Measurements from ENCODE around the gene PRSS2.

PRSS2 gene

DNA sequence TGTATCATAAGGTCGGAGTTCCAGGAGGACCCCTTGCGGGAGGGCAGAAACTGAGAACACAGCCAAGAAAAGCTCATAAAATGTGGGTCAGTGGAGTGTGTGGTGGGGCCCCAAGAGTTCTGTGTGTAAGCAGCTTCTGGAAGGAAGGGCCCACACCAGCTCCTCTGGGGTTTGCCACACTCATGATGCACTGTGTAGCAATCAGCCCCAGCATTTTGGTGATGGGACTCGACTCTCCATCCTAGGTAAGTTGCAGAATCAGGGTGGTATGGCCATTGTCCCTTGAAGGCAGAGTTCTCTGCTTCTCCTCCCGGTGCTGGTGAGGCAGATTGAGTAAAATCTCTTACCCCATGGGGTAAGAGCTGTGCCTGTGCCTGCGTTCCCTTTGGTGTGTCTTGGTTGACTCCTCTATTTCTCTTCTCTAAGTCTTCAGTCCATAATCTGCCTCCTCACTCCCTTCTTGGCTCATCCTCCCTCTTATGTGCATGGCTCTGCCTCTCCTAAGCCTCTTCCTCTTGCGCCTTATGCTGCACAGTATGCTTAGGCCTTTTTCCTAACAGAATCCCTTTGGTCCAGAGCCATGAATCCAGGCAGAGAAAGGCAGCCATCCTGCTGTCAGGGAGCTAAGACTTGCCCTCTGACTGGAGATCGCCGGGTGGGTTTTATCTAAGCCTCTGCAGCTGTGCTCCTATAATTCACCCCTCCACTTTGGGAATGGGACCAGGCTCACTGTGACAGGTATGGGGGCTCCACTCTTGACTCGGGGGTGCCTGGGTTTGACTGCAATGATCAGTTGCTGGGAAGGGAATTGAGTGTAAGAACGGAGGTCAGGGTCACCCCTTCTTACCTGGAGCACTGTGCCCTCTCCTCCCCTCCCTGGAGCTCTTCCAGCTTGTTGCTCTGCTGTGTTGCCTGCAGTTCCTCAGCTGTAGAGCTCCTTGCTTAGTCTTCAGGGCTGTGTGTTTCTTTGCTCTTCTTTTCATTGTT lies 17.8 kb downstream of the PRSS2 start:
- DNase-seq, result no peak

GRCh38 chr7:142789441-142789840 lies 18.7 kb downstream of the PRSS2 start:
- no peak for DNase-seq

GRCh38 chr7:142790056-142790455 lies 19.3 kb downstream of the PRSS2 start:
- no peak for DNase-seq

- DNase-seq, result no peak
Measured at GRCh38 chr7:142790555-142790954, 19.8 kb downstream of the PRSS2 start.

- no peak for DNase-seq
Measured at GRCh38 chr7:142791502-142791901, 20.7 kb downstream of the PRSS2 start.

DNA sequence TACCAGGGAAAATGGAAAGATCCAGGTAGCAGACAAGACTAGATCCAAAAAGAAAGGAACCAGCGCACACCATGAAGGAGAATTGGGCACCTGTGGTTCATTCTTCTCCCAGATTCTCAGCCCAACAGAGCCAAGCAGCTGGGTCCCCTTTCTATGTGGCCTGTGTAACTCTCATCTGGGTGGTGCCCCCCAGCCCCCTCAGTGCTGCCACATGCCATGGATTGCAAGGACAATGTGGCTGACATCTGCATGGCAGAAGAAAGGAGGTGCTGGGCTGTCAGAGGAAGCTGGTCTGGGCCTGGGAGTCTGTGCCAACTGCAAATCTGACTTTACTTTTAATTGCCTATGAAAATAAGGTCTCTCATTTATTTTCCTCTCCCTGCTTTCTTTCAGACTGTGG lies 21.4 kb downstream of the PRSS2 start:
- DNase-seq, result no peak

DNA sequence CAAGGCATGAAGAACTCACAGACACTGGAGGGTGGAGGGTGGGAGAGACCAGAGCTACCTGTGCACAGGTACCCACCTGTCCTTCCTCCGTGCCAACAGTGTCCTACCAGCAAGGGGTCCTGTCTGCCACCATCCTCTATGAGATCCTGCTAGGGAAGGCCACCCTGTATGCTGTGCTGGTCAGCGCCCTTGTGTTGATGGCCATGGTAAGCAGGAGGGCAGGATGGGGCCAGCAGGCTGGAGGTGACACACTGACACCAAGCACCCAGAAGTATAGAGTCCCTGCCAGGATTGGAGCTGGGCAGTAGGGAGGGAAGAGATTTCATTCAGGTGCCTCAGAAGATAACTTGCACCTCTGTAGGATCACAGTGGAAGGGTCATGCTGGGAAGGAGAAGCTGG lies 21.8 kb downstream of the PRSS2 start:
- DNase-seq, result no peak

DNA sequence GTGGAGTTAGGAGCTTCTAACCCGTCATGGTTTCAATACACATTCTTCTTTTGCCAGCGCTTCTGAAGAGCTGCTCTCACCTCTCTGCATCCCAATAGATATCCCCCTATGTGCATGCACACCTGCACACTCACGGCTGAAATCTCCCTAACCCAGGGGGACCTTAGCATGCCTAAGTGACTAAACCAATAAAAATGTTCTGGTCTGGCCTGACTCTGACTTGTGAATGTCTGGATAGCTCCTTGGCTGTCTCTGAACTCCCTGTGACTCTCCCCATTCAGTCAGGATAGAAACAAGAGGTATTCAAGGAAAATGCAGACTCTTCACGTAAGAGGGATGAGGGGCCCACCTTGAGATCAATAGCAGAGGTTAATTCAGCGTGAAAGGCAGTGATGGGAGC lies 22.4 kb downstream of the PRSS2 start:
- DNase-seq, result no peak

DNA sequence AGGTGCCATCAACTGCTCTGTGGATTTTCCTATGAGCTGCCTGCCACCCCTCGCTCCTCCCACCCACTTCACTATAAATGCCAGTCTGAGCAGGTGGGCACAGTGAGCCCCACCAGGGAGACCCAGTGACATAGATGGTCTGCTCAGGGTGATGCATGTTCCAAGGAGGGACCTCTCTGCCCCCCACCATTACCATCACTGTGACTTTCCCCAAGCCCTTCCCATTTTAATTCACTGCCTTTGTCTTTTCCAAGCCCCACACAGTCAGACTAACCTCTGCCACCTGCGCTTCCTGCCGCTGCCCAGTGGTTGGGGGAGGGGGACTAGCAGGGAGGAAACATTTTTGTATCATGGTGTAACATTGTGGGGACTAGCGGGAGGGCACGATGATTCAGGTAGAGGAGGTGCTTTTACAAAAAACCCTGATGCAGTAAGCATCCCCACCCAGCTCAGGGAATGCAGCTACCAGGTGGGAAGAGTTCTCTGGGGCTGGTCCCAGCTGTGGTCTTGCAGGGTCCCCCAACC lies 24.6 kb downstream of the PRSS2 start:
- no peak for DNase-seq

- no peak for DNase-seq
Measured at GRCh38 chr7:142796001-142796500, 25.3 kb downstream of the PRSS2 start.

DNA sequence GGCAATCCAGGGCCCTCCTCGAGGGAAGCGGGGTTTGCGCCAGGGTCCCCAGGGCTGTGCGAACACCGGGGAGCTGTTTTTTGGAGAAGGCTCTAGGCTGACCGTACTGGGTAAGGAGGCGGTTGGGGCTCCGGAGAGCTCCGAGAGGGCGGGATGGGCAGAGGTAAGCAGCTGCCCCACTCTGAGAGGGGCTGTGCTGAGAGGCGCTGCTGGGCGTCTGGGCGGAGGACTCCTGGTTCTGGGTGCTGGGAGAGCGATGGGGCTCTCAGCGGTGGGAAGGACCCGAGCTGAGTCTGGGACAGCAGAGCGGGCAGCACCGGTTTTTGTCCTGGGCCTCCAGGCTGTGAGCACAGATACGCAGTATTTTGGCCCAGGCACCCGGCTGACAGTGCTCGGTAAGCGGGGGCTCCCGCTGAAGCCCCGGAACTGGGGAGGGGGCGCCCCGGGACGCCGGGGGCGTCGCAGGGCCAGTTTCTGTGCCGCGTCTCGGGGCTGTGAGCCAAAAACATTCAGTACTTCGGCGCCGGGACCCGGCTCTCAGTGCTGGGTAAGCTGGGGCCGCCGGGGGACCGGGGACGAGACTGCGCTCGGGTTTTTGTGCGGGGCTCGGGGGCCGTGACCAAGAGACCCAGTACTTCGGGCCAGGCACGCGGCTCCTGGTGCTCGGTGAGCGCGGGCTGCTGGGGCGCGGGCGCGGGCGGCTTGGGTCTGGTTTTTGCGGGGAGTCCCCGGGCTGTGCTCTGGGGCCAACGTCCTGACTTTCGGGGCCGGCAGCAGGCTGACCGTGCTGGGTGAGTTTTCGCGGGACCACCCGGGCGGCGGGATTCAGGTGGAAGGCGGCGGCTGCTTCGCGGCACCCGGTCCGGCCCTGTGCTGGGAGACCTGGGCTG lies 26.0 kb downstream of the PRSS2 start:
- no peak for DNase-seq

DNA sequence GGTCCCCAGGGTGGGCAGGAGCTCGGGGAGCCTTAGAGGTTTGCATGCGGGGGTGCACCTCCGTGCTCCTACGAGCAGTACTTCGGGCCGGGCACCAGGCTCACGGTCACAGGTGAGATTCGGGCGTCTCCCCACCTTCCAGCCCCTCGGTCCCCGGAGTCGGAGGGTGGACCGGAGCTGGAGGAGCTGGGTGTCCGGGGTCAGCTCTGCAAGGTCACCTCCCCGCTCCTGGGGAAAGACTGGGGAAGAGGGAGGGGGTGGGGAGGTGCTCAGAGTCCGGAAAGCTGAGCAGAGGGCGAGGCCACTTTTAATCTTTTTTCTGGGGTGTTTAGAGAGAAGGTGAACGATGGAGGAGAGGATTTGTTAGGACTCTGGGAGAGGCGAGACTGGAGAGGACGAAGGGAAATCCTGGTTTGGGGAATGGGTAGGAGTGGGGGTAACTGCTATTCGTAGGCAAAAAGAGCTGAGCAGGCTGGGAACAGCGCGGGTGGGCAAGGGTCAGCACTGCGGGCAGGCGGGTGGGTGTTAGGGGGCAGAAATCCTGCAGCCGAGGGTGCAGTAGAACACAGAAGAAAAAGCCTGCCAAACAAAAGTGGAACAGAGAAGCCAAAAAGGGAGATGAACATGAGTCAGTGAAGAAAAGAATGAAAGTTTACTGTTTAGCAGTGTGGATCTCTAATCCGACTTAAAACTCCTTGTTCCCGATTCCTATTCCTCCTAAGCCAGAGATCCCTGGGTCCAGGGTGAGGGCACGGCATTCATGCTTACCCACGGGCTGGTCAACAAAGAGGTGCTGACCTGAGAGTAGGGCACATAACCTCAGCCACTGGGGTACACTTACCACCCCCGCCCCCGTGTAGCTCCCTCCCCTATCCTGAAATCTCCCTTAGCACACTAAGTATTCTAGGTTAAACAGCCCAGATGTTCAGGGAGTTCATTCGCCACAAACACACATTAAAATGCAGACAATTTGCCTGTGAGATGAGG lies 26.9 kb downstream of the PRSS2 start:
- no peak for DNase-seq

DNA sequence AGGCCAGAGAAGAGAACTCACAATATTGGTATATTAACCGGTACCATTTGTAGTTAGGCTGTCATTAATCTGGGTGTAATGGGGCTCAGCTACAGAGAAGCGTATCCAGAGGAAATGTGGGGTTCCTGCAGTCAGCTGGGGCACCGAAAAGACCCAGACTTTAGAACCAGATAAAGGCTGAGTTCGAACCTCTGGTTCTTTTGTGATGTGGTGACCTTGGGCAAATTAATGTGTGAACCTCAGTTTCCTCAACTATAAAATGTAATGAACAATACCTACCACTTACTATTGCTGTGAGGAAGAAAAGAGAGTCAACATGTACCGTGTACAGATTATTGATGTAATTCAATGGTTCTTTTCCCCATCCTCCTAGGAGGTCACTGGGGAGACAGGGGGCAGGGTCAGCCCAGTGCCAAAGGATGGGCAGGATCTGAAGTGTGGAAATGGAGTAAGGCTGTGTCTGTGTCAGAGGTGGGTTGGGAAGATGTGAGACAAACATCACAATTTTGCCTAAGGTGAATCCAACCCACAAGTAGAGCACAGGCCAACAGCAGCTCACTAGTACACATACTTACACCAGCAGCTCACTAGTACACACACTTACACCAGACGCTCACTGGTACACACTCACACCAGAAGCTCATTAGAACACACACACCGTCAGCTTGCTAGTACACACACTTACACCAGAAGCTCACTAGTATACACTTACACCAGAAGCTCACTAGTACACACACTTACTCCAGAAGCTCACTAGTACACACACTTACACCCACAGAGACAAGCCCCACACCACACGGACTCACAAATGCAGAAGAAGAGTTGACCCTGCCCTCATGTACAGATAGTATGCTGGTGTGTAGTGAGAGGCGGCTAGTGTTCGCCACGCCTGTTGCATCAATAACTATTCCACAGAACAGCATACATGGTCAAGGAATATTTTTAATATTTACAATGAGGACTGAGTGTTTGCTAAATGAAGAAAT lies 28.0 kb downstream of the PRSS2 start:
- no peak for DNase-seq

GRCh38 chr7:142799437-142799835 lies 28.7 kb downstream of the PRSS2 start:
- DNase-seq, result no peak

- DNase-seq, result no peak
Measured at GRCh38 chr7:142800088-142800487, 29.3 kb downstream of the PRSS2 start.

DNA sequence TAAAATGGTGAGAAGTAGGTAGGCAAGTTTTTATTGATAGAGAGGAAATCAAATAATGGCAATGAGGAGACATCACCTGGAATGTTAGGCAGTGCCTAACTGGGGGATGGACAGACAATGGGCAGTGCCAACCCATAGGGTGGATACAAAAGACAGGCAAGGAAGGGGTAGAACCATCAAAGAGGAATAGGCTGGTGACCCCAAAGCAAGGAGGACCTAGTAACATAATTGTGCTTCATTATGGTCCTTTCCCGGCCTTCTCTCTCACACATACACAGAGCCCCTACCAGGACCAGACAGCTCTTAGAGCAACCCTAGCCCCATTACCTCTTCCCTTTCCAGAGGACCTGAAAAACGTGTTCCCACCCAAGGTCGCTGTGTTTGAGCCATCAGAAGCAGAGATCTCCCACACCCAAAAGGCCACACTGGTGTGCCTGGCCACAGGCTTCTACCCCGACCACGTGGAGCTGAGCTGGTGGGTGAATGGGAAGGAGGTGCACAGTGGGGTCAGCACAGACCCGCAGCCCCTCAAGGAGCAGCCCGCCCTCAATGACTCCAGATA lies 30.0 kb downstream of the PRSS2 start:
- DNase-seq, result no peak

GRCh38 chr7:142801601-142802295 lies 31.0 kb downstream of the PRSS2 start:
- no peak for DNase-seq

GRCh38 chr7:142802301-142802700 lies 31.5 kb downstream of the PRSS2 start:
- no peak for DNase-seq

DNA sequence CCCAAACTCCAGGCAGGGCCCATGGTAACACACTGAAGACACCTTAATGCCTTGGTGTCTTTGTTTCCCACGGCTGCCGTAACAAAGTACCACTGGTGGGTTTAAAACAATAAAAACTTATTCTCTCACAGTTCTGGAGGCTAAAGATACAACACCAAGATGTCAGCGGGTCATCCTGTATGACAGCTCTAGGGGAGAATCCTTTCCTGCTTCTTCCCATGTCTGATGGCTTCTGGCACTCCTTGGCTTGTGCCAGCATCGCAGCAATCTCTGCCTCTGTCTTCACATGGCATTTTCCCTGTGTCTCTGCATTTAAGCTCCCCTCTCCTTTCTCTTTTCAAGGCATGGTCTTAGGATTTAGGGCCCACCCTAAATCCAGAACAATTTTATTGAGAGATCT lies 33.1 kb downstream of the PRSS2 start:
- no peak for DNase-seq

GRCh38 chr7:142804728-142805207 lies 34.0 kb downstream of the PRSS2 start:
- DNase-seq, result no peak

Data from SHP77 treated with DMSO at 0.1 percent for 48 hours (cell line).